Neutrophil (primary cell): Measurements from ENCODE around the gene MDN1.

Experiments used
- H3K27ac ChIP-seq: fragments of 200-600 bp; sonication (generic); 2 replicates; pipeline ENCODE4 v1.5.1; 2016; ENCODE audit warnings: mild to moderate bottlenecking, moderate library complexity
- H3K27me3 ChIP-seq: fragments of 200-600 bp; sonication (generic); 2 replicates; pipeline ENCODE4 v1.6.0; 2016; ENCODE audit warnings: mild to moderate bottlenecking
- H3K36me3 ChIP-seq: fragments of 200-600 bp; sonication (generic); 2 replicates; pipeline ENCODE4 v1.5.1; 2017
- H3K4me1 ChIP-seq, 2 experiments: fragments of 200-600 bp in 1 of 2; sonication (generic) in 1 of 2; 1 replicate in 1 of 2; 2 replicates in 1 of 2; pipeline versions ENCODE4 v1.5.1 to v1.6.1; 2013 to 2016; ENCODE audit warnings: low read depth in 1 of 2, low read length in 1 of 2, mild to moderate bottlenecking in 1 of 2, moderate library complexity in 1 of 2; ENCODE audit not compliant: control insufficient read depth in 1 of 2, insufficient read depth in 1 of 2
- H3K4me3 ChIP-seq, 2 experiments: fragments of 200-600 bp in 1 of 2; sonication (generic) in 1 of 2; 1 replicate in 1 of 2; 2 replicates in 1 of 2; pipeline ENCODE4 v1.5.1; 2013 to 2016; ENCODE audit warnings: low read depth in 1 of 2, low read length in 1 of 2, mild to moderate bottlenecking in 1 of 2, moderate library complexity in 1 of 2
- H3K9me3 ChIP-seq: fragments of 200-600 bp; sonication (generic); 2 replicates; pipeline ENCODE4 v1.5.1; 2016
- CTCF ChIP-seq: fragments of 200-600 bp; sonication (generic); IDR thresholded peaks from 2 replicates; pipeline ENCODE4 v1.5.1; 2016; ENCODE audit warnings: antibody characterized with exemption

MDN1 gene

DNA sequence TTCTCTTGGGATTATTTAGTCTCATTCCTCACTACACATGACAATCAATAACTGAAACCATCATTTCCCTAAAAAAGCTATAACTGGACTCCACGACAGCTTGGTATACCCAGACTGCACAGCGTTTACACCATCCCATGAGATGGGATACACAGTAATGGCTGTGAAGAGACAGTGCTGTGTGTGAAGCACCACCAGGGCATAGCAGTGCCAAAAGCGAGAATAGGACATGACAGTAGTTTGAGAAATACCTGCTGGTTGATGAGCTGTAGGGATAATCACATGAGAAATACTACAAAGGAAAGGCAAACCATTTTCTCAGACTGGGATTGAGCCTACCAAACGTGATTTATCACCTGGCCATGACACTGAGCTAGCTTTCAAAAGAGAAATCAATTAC lies 158.6 kb downstream of the MDN1 start:
- no peaks in the 10 kb centered on the region for H3K4me1 ChIP-seq
- H3K9me3 ChIP-seq = no peaks in the 10 kb centered on the region
- no peaks in the 10 kb centered on the region for H3K27me3 ChIP-seq
- H3K36me3 ChIP-seq = peaks cover 45% of the 10 kb centered on the region
- no peak overlapping the region for H3K4me3 ChIP-seq
- H3K27ac ChIP-seq = no peak overlapping the region
- TF ChIP-seq CTCF = no peak

DNA sequence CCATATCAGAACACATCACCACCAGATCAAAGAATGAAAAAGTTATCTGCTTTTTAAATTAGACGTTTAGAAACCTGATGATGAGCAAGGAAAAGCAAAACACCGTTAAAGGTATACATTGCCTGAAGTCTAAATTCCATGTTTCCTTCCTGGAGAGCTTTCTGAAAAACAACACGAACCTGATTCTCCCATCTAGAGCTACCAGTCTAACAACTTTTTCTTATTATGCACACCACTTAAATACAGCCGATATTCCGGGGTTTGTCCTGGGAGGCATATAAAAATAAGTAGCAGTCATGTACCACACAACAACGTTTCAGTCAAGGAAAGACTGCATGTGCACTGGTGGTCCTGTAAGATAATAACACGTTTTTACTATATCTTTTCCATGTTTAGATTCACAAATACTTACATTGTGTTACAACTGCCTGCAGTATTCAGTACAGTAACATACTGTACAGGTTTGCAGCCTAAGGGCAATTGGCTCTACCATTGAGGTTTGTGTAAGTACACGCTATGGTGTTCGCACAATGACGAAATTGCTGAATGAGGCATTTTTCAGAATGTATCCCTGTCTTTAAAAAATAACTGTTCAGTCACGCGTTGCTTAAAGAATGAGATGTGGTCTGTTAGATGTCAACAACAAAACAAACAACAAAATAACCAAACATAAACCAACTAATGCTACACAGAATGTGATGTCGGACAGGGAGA lies 162.0 kb downstream of the MDN1 start:
- H3K9me3 ChIP-seq = no peaks in the 10 kb centered on the region
- TF ChIP-seq CTCF = no peak
- H3K4me1 ChIP-seq = no peaks in the 10 kb centered on the region
- no peak overlapping the region for H3K4me3 ChIP-seq
- no peaks in the 10 kb centered on the region for H3K27me3 ChIP-seq
- H3K36me3 ChIP-seq = peaks cover 49% of the 10 kb centered on the region
- no peak overlapping the region for H3K27ac ChIP-seq

DNA sequence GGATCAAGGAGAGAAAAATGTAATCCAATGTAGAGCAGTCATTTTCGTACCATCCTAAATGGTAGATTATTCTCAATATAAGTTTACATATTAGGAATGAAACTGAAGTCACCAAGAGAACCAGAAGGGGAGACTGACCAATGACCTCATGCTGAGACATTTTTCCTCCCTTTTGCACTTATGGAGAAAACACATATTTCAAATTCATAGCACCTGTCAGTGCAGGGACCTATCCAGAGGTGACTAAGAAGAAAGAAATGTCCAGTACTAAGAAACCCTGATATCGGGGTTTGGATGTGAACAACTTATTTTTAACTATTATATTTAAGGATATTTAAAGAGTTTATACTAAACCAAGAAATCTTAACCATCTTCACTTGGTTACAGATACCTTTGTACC lies 164.5 kb downstream of the MDN1 start:
- Histone ChIP-seq H3K27me3 (no peaks in the 10 kb centered on the region), H3K36me3 (peaks cover 48% of the 10 kb centered on the region), H3K9me3 (no peaks in the 10 kb centered on the region), H3K27ac (no peak overlapping the region), H3K4me3 (no peak overlapping the region), H3K4me1 (no peaks in the 10 kb centered on the region)
- TF ChIP-seq CTCF = no peak

GRCh38 chr6:89650579-89650978 lies 169.0 kb downstream of the MDN1 start:
- Histone ChIP-seq H3K27me3 (no peaks in the 10 kb centered on the region), H3K4me1 (no peaks in the 10 kb centered on the region), H3K27ac (no peak overlapping the region), H3K4me3 (no peak overlapping the region), H3K36me3 (peaks cover 45% of the 10 kb centered on the region), H3K9me3 (no peaks in the 10 kb centered on the region)
- TF ChIP-seq CTCF = no peak

DNA sequence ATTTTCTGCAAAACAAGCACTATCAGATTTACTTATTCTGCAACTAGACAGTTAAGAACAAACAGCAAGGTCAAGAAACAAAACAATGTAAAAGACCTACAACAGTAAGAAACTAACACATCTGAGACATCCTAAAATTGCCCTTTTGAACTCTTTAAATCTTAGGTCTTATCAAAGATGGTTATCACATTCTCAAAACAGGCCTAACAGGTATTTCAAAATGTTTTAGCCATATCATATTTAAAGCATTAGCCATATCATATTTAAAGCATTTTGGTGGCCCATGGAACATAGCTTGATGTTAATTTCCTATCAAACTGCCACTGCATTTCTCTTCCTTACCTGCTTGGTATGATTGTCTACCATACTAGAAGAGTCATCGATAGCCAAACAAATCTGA lies 169.9 kb downstream of the MDN1 start:
- H3K9me3 ChIP-seq = no peaks in the 10 kb centered on the region
- no peaks in the 10 kb centered on the region for H3K27me3 ChIP-seq
- H3K4me1 ChIP-seq = no peaks in the 10 kb centered on the region
- TF ChIP-seq CTCF = no peak
- H3K27ac ChIP-seq = no peak overlapping the region
- peaks cover 41% of the 10 kb centered on the region for H3K36me3 ChIP-seq
- no peak overlapping the region for H3K4me3 ChIP-seq
